Stimulated activated naive CD4-positive, alpha-beta T cell treated with Interleukin-2 at 50 U/mL for 16 hours (primary cell): Measurements from ENCODE around the gene PRELID3B.

Source experiments
- DNase-seq: peaks from one replicate; lab custom pipeline; 2025; lab: John Stamatoyannopoulos, UW

PRELID3B gene

GRCh38 chr20:59008715-59009336 is 33.8 kb downstream of the PRELID3B start:
- no peak for DNase-seq

- DNase-seq, result no peak
These were observed 34.7 kb downstream of the PRELID3B start for GRCh38 chr20:59007665-59008511.

- DNase-seq, result peak; percentile 46
These were observed 35.5 kb downstream of the PRELID3B start, which contains the start of gene CTSZ for GRCh38 chr20:59006864-59007664. Gene CTSZ, minus strand, starts transcription at chr20:59007254. Its CDS starts 126 bp downstream, at chr20:59007128.

- no peak for DNase-seq
These were observed 36.3 kb downstream of the PRELID3B start for GRCh38 chr20:59006167-59006863.

GRCh38 chr20:59005523-59006166 is 36.9 kb downstream of the PRELID3B start:
- DNase-seq, result no peak

GRCh38 chr20:59004763-59005522 is 37.6 kb downstream of the PRELID3B start:
- peak; percentile 37 for DNase-seq

GRCh38 chr20:59004493-59004762 is 38.2 kb downstream of the PRELID3B start:
- no peak for DNase-seq

GRCh38 chr20:59003836-59004492 is 38.6 kb downstream of the PRELID3B start:
- DNase-seq, result no peak

- no peak for DNase-seq
These were observed 39.6 kb downstream of the PRELID3B start for GRCh38 chr20:59002874-59003399.

GRCh38 chr20:59002388-59002787 is 40.2 kb downstream of the PRELID3B start:
- DNase-seq, result no peak

GRCh38 chr20:59001449-59002171 is 41.0 kb downstream of the PRELID3B start:
- no peak for DNase-seq

GRCh38 chr20:59001068-59001448 is 41.5 kb downstream of the PRELID3B start:
- no peak for DNase-seq

- no peak for DNase-seq
These were observed 42.3 kb downstream of the PRELID3B start for GRCh38 chr20:59000326-59000725.

- no peak for DNase-seq
These were observed 43.9 kb downstream of the PRELID3B start for GRCh38 chr20:58998656-58999055.

- DNase-seq, result no peak
These were observed 45.3 kb downstream of the PRELID3B start for GRCh38 chr20:58997141-58997770.

GRCh38 chr20:58996226-58996611 is 46.4 kb downstream of the PRELID3B start:
- DNase-seq, result no peak

- DNase-seq, result no peak
These were observed 46.9 kb downstream of the PRELID3B start for GRCh38 chr20:58995461-58996225.
